Posterior vena cava (tissue), 2 donors: ENCODE results near the gene FAM228B. TPM values are rescaled to one million over a fixed set of nuclear protein-coding genes. Genes with fewer than 3 reads are reported as not detected.
"Not testable (repeated sequence)": the region's sequence is repeated elsewhere in the genome, so short reads cannot be mapped to it uniquely, and the experiment has no call there.

Source experiments
- DNase-seq: peaks from one replicate; pipeline ENCODE4 v3.0.0-alpha.2; 2020; ENCODE audit warnings: low spot score
- intact Hi-C, 2 donors: fragments of 100-400 bp; cut with DNase I; formaldehyde crosslinking; loops; one replicate each; pipeline versions ENCODE4 v1.14.1 to v1.14.2; 2022 to 2023
- long read RNA-seq, 2 donors: library from polyadenylated mRNA; unstranded; transcript quantifications; one replicate each; pipeline ENCODE4 v2.0.0, GENCODE V29; 2020 to 2021
- total RNA-seq, 2 donors: library from RNA; stranded (reverse); fragmentation: NEBNext Ultra II Directional; extraction: Animal tissue kit (Norgen Biotek cat#: 25700); gene quantifications; one replicate each; pipeline ENCODE4 v1.2.1, GENCODE V29; 2021
- donor health status: DM: yes; HTN: yes; CAD: no.
- donor health status: DM: yes; HTN: yes; CAD: no.

The FAM228B gene
- total RNA-seq: 10 to 100 TPM; 33.8 to 38.2 TPM
- long read RNA-seq, donor 1, partial matches to known transcripts: 0 of 15 reads
- long read RNA-seq, donor 1, other reads (novel, unspliced or antisense): 14 of 15 reads
- long read RNA-seq, donor 2, partial matches to known transcripts: 5 of 13 reads
- long read RNA-seq, donor 2, other reads (novel, unspliced or antisense): 7 of 13 reads

DNA sequence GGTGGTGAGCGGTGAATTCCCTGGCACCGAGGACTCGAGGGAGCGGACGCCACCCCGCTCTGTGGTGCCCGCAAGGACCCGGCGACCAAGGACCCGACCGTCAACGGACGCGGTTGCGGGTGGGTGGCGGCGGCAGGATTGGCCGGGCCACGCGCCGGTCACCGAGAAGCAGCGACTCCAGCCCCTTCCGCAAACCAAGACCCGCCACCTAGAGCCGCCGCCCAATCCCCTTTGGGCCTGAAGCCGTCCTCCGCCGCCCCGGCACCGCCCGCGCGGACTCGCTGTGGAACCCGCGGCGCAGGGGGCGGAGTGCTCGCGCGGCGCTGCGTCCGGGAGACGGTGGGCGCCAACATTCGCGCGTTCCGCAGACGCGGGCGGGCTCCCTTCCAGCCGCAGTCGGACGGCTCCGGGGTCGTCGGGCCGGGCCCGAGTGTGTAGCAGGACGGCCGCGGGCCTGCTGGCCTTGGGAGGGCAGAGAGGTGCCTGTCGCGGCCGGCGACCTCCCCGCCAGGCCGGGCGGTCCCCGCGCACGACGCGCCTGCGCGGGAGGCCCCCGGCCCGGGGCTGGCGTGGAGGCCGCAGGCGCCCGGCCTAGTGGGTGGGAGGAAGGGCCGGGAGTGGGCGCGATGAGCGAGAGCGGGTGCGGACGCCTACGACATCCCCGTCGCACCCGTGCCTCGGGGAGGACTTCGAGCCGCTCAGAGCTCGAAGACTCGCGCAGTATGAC lies at the start of gene FAM228B, which contains the start of gene PFN4:
FAM228B (plus strand) TSS at position 275 of the 727 bp plus-strand sequence. CDS start 893 bp downstream, outside the sequence.
PFN4 (minus strand) TSS at position 140 of the 727 bp plus-strand sequence. CDS start 799 bp downstream, outside the sequence.
- DNase-seq: peak; percentile 96
- intact Hi-C loops: no loop called here

GRCh38 chr2:24073816-24074215 lies 49.5 kb upstream of the FAM228B start:
- DNase-seq: no peak
- intact Hi-C loops: no loop called here

GRCh38 chr2:24075259-24075658 lies 48.0 kb upstream of the FAM228B start:
- intact Hi-C loops: no loop called here
- no peak for DNase-seq

GRCh38 chr2:24075915-24076848 lies 47.1 kb upstream of the FAM228B start, which contains the start of gene SF3B6:
Gene SF3B6, minus strand, starts transcription at chr2:24076326. Its CDS starts 97 bp downstream, at chr2:24076229.
- DNase-seq: peak; percentile 99
- intact Hi-C loops: no loop called here

DNA sequence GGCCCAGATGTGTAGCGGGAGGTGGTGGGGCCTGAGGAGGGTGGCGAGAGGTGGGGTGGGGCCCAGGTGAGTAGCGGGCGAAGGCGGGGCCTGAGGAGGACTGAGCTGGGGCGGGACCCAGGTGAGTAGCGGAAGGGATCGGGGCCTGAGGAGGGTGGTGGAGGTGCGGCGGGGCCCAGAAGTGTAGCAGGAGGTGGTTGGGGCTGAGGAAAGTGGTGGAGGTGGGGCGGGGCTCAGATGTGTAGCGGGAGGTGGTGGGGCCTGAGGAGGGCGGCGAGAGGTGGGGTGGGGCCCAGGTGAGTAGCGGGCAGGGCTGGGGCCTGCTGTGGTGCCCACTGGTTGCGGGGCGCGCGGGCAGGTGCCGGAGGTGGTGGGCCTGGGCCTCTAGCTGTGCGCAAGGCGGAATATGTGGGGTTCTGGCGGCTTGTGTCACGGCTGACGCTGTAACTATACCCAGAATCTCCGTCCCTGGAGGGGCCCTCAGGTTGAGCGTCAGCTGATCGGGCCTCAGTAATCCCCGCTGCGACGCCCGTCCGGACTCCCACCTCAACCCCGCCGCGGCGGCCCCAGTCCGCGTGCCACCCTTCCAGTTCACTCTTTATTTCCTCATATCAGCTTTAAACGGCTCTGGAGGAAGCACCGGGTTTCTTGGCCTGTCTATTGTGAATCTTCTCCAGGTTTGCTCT lies 46.3 kb upstream of the FAM228B start:
- peak; percentile 85 for DNase-seq

DNA sequence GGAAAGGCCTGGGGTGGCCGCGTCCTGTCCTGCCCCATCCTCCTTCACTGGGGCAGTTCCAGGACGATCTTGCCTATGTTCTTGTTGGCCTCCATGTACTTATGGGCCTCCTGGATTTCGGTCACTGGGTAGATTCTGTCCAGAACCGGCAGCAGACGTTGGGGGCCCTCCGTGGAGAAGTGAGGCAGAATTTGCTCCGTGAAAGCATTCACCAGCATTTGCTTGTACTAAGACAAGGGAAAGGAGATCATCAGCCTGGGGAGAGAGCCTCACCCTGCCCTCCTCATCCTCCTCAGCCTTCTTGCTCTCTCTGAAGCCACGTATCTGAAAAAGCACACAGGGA lies 45.8 kb upstream of the FAM228B start:
- DNase-seq: no peak
- intact Hi-C loops: no loop called here

More for the DNA sequence above, 46.3 kb upstream of the FAM228B start:
- intact Hi-C loops: no loop called here

DNA sequence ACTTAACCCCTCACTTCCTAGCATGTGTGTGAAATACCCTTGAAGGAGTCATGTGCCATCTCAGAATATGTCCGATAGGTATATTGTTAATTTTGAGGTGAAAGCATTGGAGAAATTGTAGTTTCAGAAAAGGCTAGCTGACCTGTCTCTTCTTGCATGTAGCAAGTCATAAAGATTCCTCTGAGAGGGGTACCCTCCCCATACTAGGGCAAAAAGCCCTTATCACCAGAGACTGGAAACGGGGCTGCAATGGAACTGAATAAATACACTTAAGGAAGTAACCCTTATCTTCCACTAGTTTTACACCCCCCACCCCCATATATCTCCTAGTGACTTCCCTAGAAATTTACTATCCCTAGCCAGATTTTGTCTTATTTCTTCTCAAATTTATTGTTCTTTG lies 45.4 kb upstream of the FAM228B start:
- DNase-seq: no peak
- intact Hi-C loops: no loop called here

DNA sequence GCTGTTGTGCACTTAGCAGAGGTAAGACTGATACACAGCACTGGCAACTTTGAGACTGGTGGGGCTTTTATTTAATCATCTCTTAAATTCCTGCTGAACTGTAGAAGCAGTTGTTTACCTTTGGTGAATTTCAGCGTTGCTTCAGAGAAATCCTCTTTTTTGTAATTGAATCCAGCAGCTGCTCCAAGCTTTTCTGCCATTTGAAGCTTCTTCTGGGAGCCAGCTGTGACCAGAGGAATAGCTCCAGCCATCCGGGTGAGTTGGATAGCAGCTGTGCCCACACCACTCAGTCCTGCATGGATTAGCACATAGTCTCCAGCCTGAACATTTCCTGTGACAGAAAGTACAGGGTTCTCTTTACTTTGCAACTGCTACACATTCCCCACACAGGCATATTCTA lies 42.6 kb upstream of the FAM228B start:
- no peak for DNase-seq
- intact Hi-C loops: loop anchor here in 1 of 2 donors (10.0 kb wide), 1 partner anchor 156 kb away; the partner anchor contains the start of gene ATAD2B

- no peak for DNase-seq
- intact Hi-C loops: loop anchor here in 1 of 2 donors (10.0 kb wide), 1 partner anchor 158 kb away; the partner anchor contains the start of gene ATAD2B
These were observed 40.3 kb upstream of the FAM228B start for GRCh38 chr2:24082787-24083566.

- no peak for DNase-seq
- intact Hi-C loops: loop anchor here in 1 of 2 donors (10.0 kb wide), 1 partner anchor 159 kb away; the partner anchor contains the start of gene ATAD2B
These were observed 39.5 kb upstream of the FAM228B start for GRCh38 chr2:24083567-24084385.

GRCh38 chr2:24084386-24085199 lies 38.7 kb upstream of the FAM228B start, which contains the start of gene TP53I3:
Gene TP53I3, minus strand, starts transcription at chr2:24084834. Its CDS starts 508 bp downstream, at chr2:24084326.
- intact Hi-C loops: loop anchor here in 1 of 2 donors (10.0 kb wide), 1 partner anchor 160 kb away; the partner anchor contains the start of gene ATAD2B

DNA sequence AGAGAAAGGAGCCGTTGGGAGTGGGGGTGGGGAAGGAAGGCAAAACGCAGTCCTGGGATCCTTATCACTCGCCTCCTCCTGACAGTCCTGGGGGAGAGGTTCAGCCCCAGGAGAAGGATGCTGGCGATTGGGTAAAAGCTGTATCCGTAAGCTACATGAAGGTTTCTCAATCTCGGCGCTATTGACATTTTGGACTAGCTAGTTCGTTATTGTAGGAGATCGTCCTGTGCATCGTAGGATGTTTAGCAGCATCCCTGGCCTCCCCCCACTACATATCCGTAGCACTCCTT lies 38.1 kb upstream of the FAM228B start:
- DNase-seq: no peak
- intact Hi-C loops: loop anchor here in 1 of 2 donors (10.0 kb wide), 1 partner anchor 160 kb away; the partner anchor contains the start of gene ATAD2B

More at GRCh38 chr2:24084386-24085199, 38.7 kb upstream of the FAM228B start, which contains the start of gene TP53I3:
- DNase-seq: peak; percentile 97

GRCh38 chr2:24086241-24086640 lies 37.0 kb upstream of the FAM228B start:
- DNase-seq: no peak
- intact Hi-C loops: loop anchor here in 1 of 2 donors (10.0 kb wide), 1 partner anchor 161 kb away; the partner anchor contains the start of gene ATAD2B

DNA sequence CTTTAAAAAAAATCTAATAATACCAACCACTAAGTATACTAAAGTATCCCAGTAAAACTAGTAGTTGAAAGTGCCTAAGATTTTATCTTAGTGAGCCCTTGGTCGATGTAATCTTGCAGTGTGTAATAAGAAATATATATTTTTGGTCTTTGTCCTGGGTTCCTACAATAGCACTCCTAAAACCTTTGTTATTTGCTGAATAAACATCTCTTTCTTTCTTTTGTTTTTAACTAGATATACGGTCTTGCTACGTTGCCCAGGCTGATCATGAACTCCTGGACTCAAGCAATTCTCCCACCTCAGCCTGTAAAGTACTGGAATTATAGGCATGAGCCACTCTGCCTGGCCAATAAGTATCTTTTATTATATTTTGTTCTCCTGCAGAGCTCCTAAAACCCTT lies 36.2 kb upstream of the FAM228B start:
- intact Hi-C loops: loop anchor here in 1 of 2 donors (10.0 kb wide), 1 partner anchor 162 kb away; the partner anchor contains the start of gene ATAD2B
- DNase-seq: no peak

DNA sequence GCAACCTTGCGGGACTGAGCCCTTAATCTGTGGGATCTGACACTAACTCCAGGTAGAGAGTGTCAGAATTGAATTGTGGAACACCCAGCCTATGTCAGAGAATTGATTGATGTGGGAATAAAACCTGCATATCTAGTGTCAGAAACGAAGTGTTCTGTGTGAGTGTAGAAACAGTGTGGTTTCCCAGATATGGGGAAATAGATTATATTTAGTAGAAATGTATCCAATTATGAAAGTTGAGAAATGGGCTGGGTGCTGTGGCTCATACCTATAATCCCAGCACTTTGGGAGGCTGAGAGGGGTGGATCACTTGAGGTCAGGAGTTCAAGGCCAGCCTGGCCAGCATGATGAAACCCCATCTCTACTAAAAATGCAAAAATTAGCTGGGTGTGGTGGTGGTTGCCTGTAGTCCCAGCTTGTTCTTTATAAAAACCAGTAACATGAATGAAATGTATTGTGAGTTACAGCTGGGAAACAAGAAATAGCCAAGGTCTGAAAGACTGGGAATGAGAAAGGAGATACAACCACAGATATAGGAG lies 34.4 kb upstream of the FAM228B start:
- DNase-seq: no peak
- intact Hi-C loops: loop anchor here in 1 of 2 donors (10.0 kb wide), 1 partner anchor 164 kb away; the partner anchor contains the start of gene ATAD2B

- intact Hi-C loops, DNase-seq: not testable (repeated sequence)
These were observed 30.0 kb upstream of the FAM228B start for GRCh38 chr2:24093270-24093669.
